Psoas muscle (tissue), 8 donors: ENCODE measurements around the gene MYO1C. TPM values are rescaled to one million over a fixed set of nuclear protein-coding genes. Genes with fewer than 3 reads are reported as not detected.
"Not testable (repeated sequence)": the region's sequence is repeated elsewhere in the genome, so short reads cannot be mapped to it uniquely, and the experiment has no call there.

Source experiments
- ATAC-seq, 4 donors: fragments of 200-7000 bp; cut with Tn5 transposase; one replicate each; pipeline ENCODE4 v1.9.1; 2020; ENCODE audit warnings: moderate library complexity in 3 of 4, mild to moderate bottlenecking in 2 of 4
- DNase-seq, 2 donors: peaks; one replicate each; pipeline ENCODE4 v3.0.0-alpha.2; 2020
- H3K27ac ChIP-seq: fragments of 200-600 bp; one replicate; pipeline ENCODE4 v1.8.0; 2022
- H3K27me3 ChIP-seq, 3 donors: fragments of 200-600 bp in 1 of 3; one replicate each; pipeline versions ENCODE4 v1.6.1 to v1.8.0; 2013 to 2022; ENCODE audit warnings: low read length in 2 of 3, mild to moderate bottlenecking in 2 of 3, moderate library complexity in 1 of 3; ENCODE audit not compliant: insufficient read depth in 3 of 3
- H3K36me3 ChIP-seq, 2 donors: fragments of 200-600 bp in 1 of 2; one replicate each; pipeline versions ENCODE4 v1.6.1 to v1.8.0; 2013 to 2022; ENCODE audit warnings: low read depth in 1 of 2, mild to moderate bottlenecking in 1 of 2, moderate library complexity in 1 of 2; ENCODE audit not compliant: insufficient read depth in 1 of 2
- H3K4me1 ChIP-seq: fragments of 200-600 bp; one replicate; pipeline ENCODE4 v1.8.0; 2022
- H3K4me3 ChIP-seq: fragments of 200-600 bp; one replicate; pipeline ENCODE4 v1.8.0; 2022; ENCODE audit warnings: mild to moderate bottlenecking
- H3K9me3 ChIP-seq: fragments of 200-600 bp; one replicate; pipeline ENCODE4 v1.8.0; 2022
- CTCF ChIP-seq: fragments of 200-600 bp; IDR thresholded peaks from one replicate; pipeline ENCODE4 v1.8.0; 2022; ENCODE audit warnings: antibody characterized with exemption
- WGBS, 3 donors: extraction: QIAGEN DNeasy Blood & Tissue Kit; methylation state at CpG; one replicate each; pipeline versions ENCODE4 v1.1.6 to v1.1.7; 2013; 5-methylcytosine and 5-hydroxymethylcytosine counted together
- intact Hi-C, 2 donors: fragments of 100-400 bp; cut with DNase I; formaldehyde crosslinking; loops; one replicate each; pipeline versions ENCODE4 v1.11.0 to v1.14.2; 2022
- polyA plus RNA-seq, 3 donors: library from polyadenylated mRNA; stranded (reverse); fragments of 200-250 nt; gene quantifications; one replicate each; pipeline ENCODE4 v1.2.3, GENCODE V29; 2013
- total RNA-seq, 4 donors: library from RNA; stranded (reverse); fragmentation: NEBNext Ultra II Directional in 2 of 4; extraction: Animal tissue kit (Norgen Biotek cat#: 25700) in 2 of 4; gene quantifications; one replicate each; pipeline versions ENCODE4 v1.2.1 to v1.2.4, GENCODE V29; 2021 to 2023
- donor health status: healthy with polysubstance abuse.
- donor health status: DM: no; HTN: no; CAD: no; lungs with moderate emphysema.
- donor health status: Bipolar disorder and iron deficiency.
- donor health status: healthy.
- donor health status: DM: yes; HTN: yes; CAD: no.
- donor health status: DM: no; HTN: no; CAD: no.
- donor health status: DM: no; HTN: no; CAD: no.
- donor health status: DM: yes; HTN: yes; CAD: no.

The MYO1C gene
- total and polyA plus RNA-seq, 7 donors, result 24.0 to 82.7 (median 68.1) TPM

- DNase-seq (no peak), ATAC-seq (no peak)
- Histone ChIP-seq H3K27ac (no peak overlapping the region), H3K27me3 (no peaks in the 10 kb centered on the region), H3K4me3 (no peak overlapping the region), H3K9me3 (no peaks in the 10 kb centered on the region), H3K36me3 (peaks cover 0 to 95% of the 10 kb centered on the region in 2 donors), H3K4me1 (peaks cover 15% of the 10 kb centered on the region)
- 91 to 94% (median 93%) methylated on average over 4 of the region's 4 CpGs for WGBS, 3 donors
- TF ChIP-seq CTCF, result no peak
- intact Hi-C loops, result no loop called here
These were observed 43.3 kb upstream of the MYO1C start for GRCh38 chr17:1535737-1536136.

GRCh38 chr17:1533661-1534325 is 41.3 kb upstream of the MYO1C start:
- ATAC-seq (peak; percentile 64 to 78 (median 72)), DNase-seq (no peak)
- peaks cover 15% of the 10 kb centered on the region for H3K4me1 ChIP-seq
- H3K36me3 ChIP-seq, result peaks cover 0 to 91% of the 10 kb centered on the region in 2 donors
- WGBS, 3 donors, result 39 to 54% (median 43%) methylated on average over 24 of the region's 24 CpGs
- H3K27ac ChIP-seq, result peak overlapping the region; percentile 65
- no peaks in the 10 kb centered on the region for H3K27me3 ChIP-seq
- no peak for TF ChIP-seq CTCF
- H3K9me3 ChIP-seq, result no peaks in the 10 kb centered on the region
- no peak overlapping the region for H3K4me3 ChIP-seq
- intact Hi-C loops, result loop anchor here in 1 of 2 donors (5.0 kb wide), 1 partner anchor 266 kb away; no protein-coding TSS in a partner anchor

GRCh38 chr17:1532836-1533602 is 40.5 kb upstream of the MYO1C start:
- DNase-seq (peak in 1 of 2 donors; percentile 64), ATAC-seq (peak; percentile 76 to 85 (median 84))
- H3K27ac ChIP-seq, result peak overlapping the region; percentile 65
- WGBS, 3 donors, result 72 to 76% (median 74%) methylated on average over 10 of the region's 10 CpGs
- TF ChIP-seq CTCF, result peak; percentile 40
- peaks cover 0 to 90% of the 10 kb centered on the region in 2 donors for H3K36me3 ChIP-seq
- H3K4me3 ChIP-seq, result no peak overlapping the region
- peaks cover 15% of the 10 kb centered on the region for H3K4me1 ChIP-seq
- intact Hi-C loops, result loop anchor here in 1 of 2 donors (5.0 kb wide), 1 partner anchor 266 kb away; no protein-coding TSS in a partner anchor
- no peaks in the 10 kb centered on the region for H3K27me3 ChIP-seq
- H3K9me3 ChIP-seq, result no peaks in the 10 kb centered on the region

DNA sequence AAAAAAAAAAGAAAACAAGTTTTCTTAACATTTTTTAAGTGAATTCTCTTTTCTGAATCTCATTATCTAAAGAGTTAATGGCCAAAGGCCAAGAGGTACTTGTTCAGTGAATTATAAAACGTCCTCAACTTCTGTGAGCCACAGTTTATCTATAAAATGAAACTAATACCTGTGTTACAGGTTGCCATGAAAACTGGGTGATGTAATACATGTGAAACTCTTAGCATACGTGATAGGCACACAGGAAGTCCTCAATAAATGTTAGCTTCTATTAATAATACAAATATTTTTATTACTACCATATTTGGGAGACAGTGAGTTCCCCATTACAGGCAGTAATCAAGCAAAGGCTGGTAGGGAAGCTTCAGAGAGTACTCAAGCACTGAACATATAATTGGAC is 37.4 kb upstream of the MYO1C start:
- DNase-seq, result no peak
- ATAC-seq, result no peak
- peaks cover 29% of the 10 kb centered on the region for H3K4me1 ChIP-seq
- H3K4me3 ChIP-seq, result no peak overlapping the region
- TF ChIP-seq CTCF, result no peak
- H3K27me3 ChIP-seq, result no peaks in the 10 kb centered on the region
- peaks cover 0 to 63% of the 10 kb centered on the region in 2 donors for H3K36me3 ChIP-seq
- WGBS, 3 donors, result 65 to 74% (median 70%) methylated on average over 2 of the region's 2 CpGs
- no peak overlapping the region for H3K27ac ChIP-seq
- intact Hi-C loops, result loop anchor here in 1 of 2 donors (5.0 kb wide), 1 partner anchor 263 kb away; no protein-coding TSS in a partner anchor
- H3K9me3 ChIP-seq, result no peaks in the 10 kb centered on the region

GRCh38 chr17:1526876-1527275 is 34.4 kb upstream of the MYO1C start:
- H3K4me1 ChIP-seq, result peaks cover 13% of the 10 kb centered on the region
- intact Hi-C loops, ATAC-seq, DNase-seq, H3K27me3 ChIP-seq, H3K27ac ChIP-seq, H3K4me3 ChIP-seq, H3K9me3 ChIP-seq: not testable (repeated sequence)
- H3K36me3 ChIP-seq, result peaks cover 0 to 54% of the 10 kb centered on the region in 2 donors
- 79 to 86% (median 84%) methylated on average over 4 of the region's 4 CpGs for WGBS, 3 donors
